Activated effector memory CD4-positive, alpha-beta T cell treated with Interleukin-2 at 50 U/mL for 16 hours (primary cell): ENCODE measurements around the gene KHDC4.
"Not testable (repeated sequence)": the region's sequence is repeated elsewhere in the genome, so short reads cannot be mapped to it uniquely, and the experiment has no call there.

Source experiments
- DNase-seq: peaks from one replicate; pipeline ENCODE4 v3.0.0-alpha.2; 2020

Gene KHDC4

GRCh38 chr1:155940482-155940992, 6.3 kb upstream of the KHDC4 start:
- DNase-seq = no peak

- no peak for DNase-seq
These were observed 4.0 kb upstream of the KHDC4 start for GRCh38 chr1:155938220-155938627.

GRCh38 chr1:155934936-155935590, 850 bp upstream of the KHDC4 start:
- no peak for DNase-seq

- no peak for DNase-seq
These were observed 569 bp downstream of the KHDC4 start for GRCh38 chr1:155933591-155934096.

GRCh38 chr1:155932487-155932886, 1.7 kb downstream of the KHDC4 start:
- no peak for DNase-seq

- no peak for DNase-seq
These were observed 2.1 kb downstream of the KHDC4 start for GRCh38 chr1:155932081-155932480.

GRCh38 chr1:155931332-155932038, 2.7 kb downstream of the KHDC4 start:
- DNase-seq = no peak

GRCh38 chr1:155930725-155931124, 3.5 kb downstream of the KHDC4 start:
- DNase-seq = not testable (repeated sequence)

GRCh38 chr1:155929057-155929456, 5.2 kb downstream of the KHDC4 start:
- DNase-seq = no peak

GRCh38 chr1:155925506-155925905, 8.7 kb downstream of the KHDC4 start:
- no peak for DNase-seq

- no peak for DNase-seq
These were observed 13.5 kb downstream of the KHDC4 start for GRCh38 chr1:155920717-155921116.

GRCh38 chr1:155919801-155920200, 14.4 kb downstream of the KHDC4 start:
- no peak for DNase-seq

GRCh38 chr1:155918660-155919059, 15.6 kb downstream of the KHDC4 start:
- no peak for DNase-seq

- DNase-seq = no peak
These were observed 20.1 kb downstream of the KHDC4 start for GRCh38 chr1:155913969-155914757.

GRCh38 chr1:155912056-155912536, 22.1 kb downstream of the KHDC4 start:
- DNase-seq = no peak

- DNase-seq = peak; percentile 78
These were observed 22.8 kb downstream of the KHDC4 start, which contains the start of gene RIT1 for GRCh38 chr1:155911156-155912055. Gene RIT1, minus strand, starts transcription at chr1:155911349. Its CDS starts 588 bp downstream, at chr1:155910761.

- no peak for DNase-seq
These were observed 23.5 kb downstream of the KHDC4 start for GRCh38 chr1:155910621-155911121.

- DNase-seq = no peak
These were observed 24.3 kb downstream of the KHDC4 start for GRCh38 chr1:155909894-155910293.

- no peak for DNase-seq
These were observed 30.0 kb downstream of the KHDC4 start for GRCh38 chr1:155904261-155904660.

- no peak for DNase-seq
These were observed 34.1 kb downstream of the KHDC4 start for GRCh38 chr1:155900161-155900560.

- DNase-seq = no peak
These were observed 34.5 kb downstream of the KHDC4 start for GRCh38 chr1:155899683-155900082.

GRCh38 chr1:155898888-155899287, 35.3 kb downstream of the KHDC4 start:
- DNase-seq = no peak
